Activated T-cell treated with anti-CD3 and anti-CD28 coated beads, Interleukin-2, amount 50 U/mL, for 48 hours (primary cell): ENCODE results near the gene FOXE3.
A peak's percentile ranks its signal among the peaks of the same experiment; 100 is the strongest.

Experiments
- DNase-seq, 2 experiments: peaks; one replicate each; pipeline ENCODE4 v3.0.0-alpha.2; 2020

The FOXE3 gene

GRCh38 chr1:47406966-47407365 lies 9.1 kb upstream of the FOXE3 start:
- DNase-seq = no peak

GRCh38 chr1:47407481-47407880 lies 8.6 kb upstream of the FOXE3 start:
- no peak for DNase-seq

GRCh38 chr1:47409311-47410067 lies 6.6 kb upstream of the FOXE3 start:
- no peak for DNase-seq

GRCh38 chr1:47410068-47410455 lies 6.0 kb upstream of the FOXE3 start:
- no peak for DNase-seq

GRCh38 chr1:47411436-47411835 lies 4.6 kb upstream of the FOXE3 start:
- no peak for DNase-seq

- no peak for DNase-seq
Observed at GRCh38 chr1:47412437-47412836, 3.6 kb upstream of the FOXE3 start.

GRCh38 chr1:47416319-47417169 lies 459 bp downstream of the FOXE3 start:
- peak; percentile 39 to 52 for DNase-seq

GRCh38 chr1:47417170-47418044 lies 1.3 kb downstream of the FOXE3 start:
- no peak for DNase-seq

GRCh38 chr1:47418122-47418521 lies 2.0 kb downstream of the FOXE3 start:
- no peak for DNase-seq

GRCh38 chr1:47418681-47419325 lies 2.7 kb downstream of the FOXE3 start:
- no peak for DNase-seq

- no peak for DNase-seq
Observed at GRCh38 chr1:47420547-47420946, 4.5 kb downstream of the FOXE3 start.

GRCh38 chr1:47423872-47424271 lies 7.8 kb downstream of the FOXE3 start:
- DNase-seq = no peak

- no peak for DNase-seq
Observed at GRCh38 chr1:47424336-47424982, 8.4 kb downstream of the FOXE3 start.

GRCh38 chr1:47431534-47431933 lies 15.4 kb downstream of the FOXE3 start:
- no peak for DNase-seq

- DNase-seq = peak; percentile 79 to 80
Observed at GRCh38 chr1:47432071-47433036, 16.3 kb downstream of the FOXE3 start.

GRCh38 chr1:47433037-47433421 lies 16.9 kb downstream of the FOXE3 start:
- DNase-seq = no peak

GRCh38 chr1:47433477-47434050 lies 17.5 kb downstream of the FOXE3 start:
- DNase-seq = peak in 1 of 2 experiments; percentile 35

GRCh38 chr1:47434051-47434842 lies 18.2 kb downstream of the FOXE3 start:
- DNase-seq = peak in 1 of 2 experiments; percentile 38

GRCh38 chr1:47435506-47436303 lies 19.6 kb downstream of the FOXE3 start:
- DNase-seq = no peak
